Sigmoid colon (tissue), 4 donors: ENCODE measurements around the gene USP4.
"Not testable (repeated sequence)": the region's sequence is repeated elsewhere in the genome, so short reads cannot be mapped to it uniquely, and the experiment has no call there.

Source experiments
- EP300 ChIP-seq, 4 donors: sonication (generic); formaldehyde crosslinking; IDR thresholded peaks; one replicate each; pipeline ENCODE4 v1.6.1; 2017; ENCODE audit warnings: antibody characterized with exemption in 4 of 4
- POLR2A ChIP-seq, 2 donors: fragments of 450-650 bp; IDR thresholded peaks; one replicate each; pipeline ENCODE4 v1.6.1; 2016; ENCODE audit warnings: antibody characterized with exemption in 2 of 2, mild to moderate bottlenecking in 2 of 2, moderate library complexity in 2 of 2
- POLR2AphosphoS5 ChIP-seq, 4 donors: sonication (generic); formaldehyde crosslinking; IDR thresholded peaks; one replicate each; pipeline ENCODE4 v1.6.1; 2017; ENCODE audit warnings: antibody characterized with exemption in 4 of 4
- TF ChIP-seq, protein P1 (sequence below), 4 experiments: fragments of 450-650 bp in 3 of 4; fragments of 200-600 bp in 1 of 4; IDR thresholded peaks; one replicate each; pipeline ENCODE4 v1.5.1; 2016 to 2019; ENCODE audit warnings: antibody characterized with exemption in 4 of 4, mild to moderate bottlenecking in 3 of 4, moderate library complexity in 2 of 4

DNA sequence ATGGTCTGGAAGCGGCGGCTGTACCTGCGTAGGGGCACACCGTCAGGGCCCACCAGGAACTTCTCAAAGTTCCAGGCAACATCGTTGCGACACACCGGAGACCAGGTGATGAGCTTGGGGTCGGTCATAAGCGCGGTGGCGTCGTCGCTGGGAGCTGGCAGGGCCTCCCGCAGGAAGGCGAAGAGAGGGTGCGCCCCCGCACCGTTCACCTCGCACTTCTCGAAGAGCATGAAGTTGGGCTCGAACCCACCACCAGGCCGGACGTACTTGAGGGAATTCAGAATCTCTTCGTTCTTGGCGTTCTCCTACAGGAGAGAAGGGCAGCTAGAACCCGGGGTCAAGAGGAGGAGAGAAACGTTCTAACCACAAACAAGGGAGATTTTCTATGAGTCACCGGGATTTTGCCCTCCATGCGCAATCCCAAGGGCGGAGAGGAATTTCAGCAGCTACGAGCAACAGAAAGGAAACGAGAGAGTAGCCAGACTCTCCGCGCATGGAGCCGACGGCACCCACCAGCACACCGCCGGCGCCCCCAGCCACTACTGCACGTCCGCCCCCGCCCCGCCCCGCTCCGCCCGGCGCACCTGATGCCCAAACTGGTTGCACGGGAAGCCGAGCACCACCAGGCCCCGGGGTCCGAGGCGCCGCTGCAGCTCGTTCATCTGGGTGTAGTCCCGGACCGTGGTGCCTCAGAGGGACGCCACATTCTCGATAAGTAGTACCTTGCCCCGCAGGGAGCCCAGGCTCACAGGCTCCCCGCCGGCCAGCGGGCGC is 17.8 kb upstream of the USP4 start:
- TF ChIP-seq EP300, POLR2A, POLR2AphosphoS5 (IDR thresholded peaks at IDR 0.05): not testable (repeated sequence)
- TF ChIP-seq, protein P1, sequence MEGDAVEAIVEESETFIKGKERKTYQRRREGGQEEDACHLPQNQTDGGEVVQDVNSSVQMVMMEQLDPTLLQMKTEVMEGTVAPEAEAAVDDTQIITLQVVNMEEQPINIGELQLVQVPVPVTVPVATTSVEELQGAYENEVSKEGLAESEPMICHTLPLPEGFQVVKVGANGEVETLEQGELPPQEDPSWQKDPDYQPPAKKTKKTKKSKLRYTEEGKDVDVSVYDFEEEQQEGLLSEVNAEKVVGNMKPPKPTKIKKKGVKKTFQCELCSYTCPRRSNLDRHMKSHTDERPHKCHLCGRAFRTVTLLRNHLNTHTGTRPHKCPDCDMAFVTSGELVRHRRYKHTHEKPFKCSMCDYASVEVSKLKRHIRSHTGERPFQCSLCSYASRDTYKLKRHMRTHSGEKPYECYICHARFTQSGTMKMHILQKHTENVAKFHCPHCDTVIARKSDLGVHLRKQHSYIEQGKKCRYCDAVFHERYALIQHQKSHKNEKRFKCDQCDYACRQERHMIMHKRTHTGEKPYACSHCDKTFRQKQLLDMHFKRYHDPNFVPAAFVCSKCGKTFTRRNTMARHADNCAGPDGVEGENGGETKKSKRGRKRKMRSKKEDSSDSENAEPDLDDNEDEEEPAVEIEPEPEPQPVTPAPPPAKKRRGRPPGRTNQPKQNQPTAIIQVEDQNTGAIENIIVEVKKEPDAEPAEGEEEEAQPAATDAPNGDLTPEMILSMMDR (IDR thresholded peaks at IDR 0.05), result not testable (repeated sequence)
